K562 (cell line): ENCODE measurements around the gene PPP1R15B. TPM values are rescaled to one million over a fixed set of nuclear protein-coding genes. Genes with fewer than 3 reads are reported as not detected.
A peak's percentile ranks its signal among the peaks of the same experiment; 100 is the strongest.

Source experiments
- AFF4 ChIP-seq: sonication (generic); formaldehyde crosslinking; IDR thresholded peaks from 2 replicates; pipeline ENCODE4 v1.8.0; 2023; ENCODE audit warnings: mild to moderate bottlenecking, missing genetic modification reagents
- CCAR2 ChIP-seq: fragments of 200-400 bp; formaldehyde crosslinking; IDR thresholded peaks from 2 replicates; pipeline ENCODE4 v1.6.1; 2017; ENCODE audit warnings: mild to moderate bottlenecking, low read depth, low read length
- CTBP1 ChIP-seq: fragments of 450-650 bp; IDR thresholded peaks from 2 replicates; pipeline ENCODE4 v1.6.1; 2016; ENCODE audit warnings: borderline replicate concordance
- CXXC5 ChIP-seq: fragments of 250-450 bp; sonication (Bioruptor Pico); IDR thresholded peaks from 2 replicates; pipeline ENCODE4 v1.8.0; 2022; ENCODE audit warnings: inconsistent platforms, mild to moderate bottlenecking, moderate library complexity
- HNRNPUL1 ChIP-seq: fragments of 200-400 bp; formaldehyde crosslinking; IDR thresholded peaks from 2 replicates; pipeline ENCODE4 v1.6.1; 2017; ENCODE audit warnings: low read length
- NR1H2 ChIP-seq: sonication (generic); formaldehyde crosslinking; IDR thresholded peaks from 2 replicates; pipeline ENCODE4 v1.4.0; 2020; ENCODE audit warnings: mild to moderate bottlenecking, missing genetic modification reagents
- RBM14 ChIP-seq: fragments of 200-400 bp; formaldehyde crosslinking; IDR thresholded peaks from 2 replicates; pipeline ENCODE4 v1.6.1; 2018; ENCODE audit warnings: low read depth, mild to moderate bottlenecking, low read length, moderate library complexity, borderline replicate concordance; ENCODE audit not compliant: insufficient read depth
- SNIP1 ChIP-seq: fragments of 450-650 bp; IDR thresholded peaks from 2 replicates; pipeline ENCODE4 v1.7.1; 2017; ENCODE audit warnings: low read depth, mild to moderate bottlenecking
- ZNF217 ChIP-seq: sonication (generic); formaldehyde crosslinking; IDR thresholded peaks from 2 replicates; pipeline ENCODE4 v1.8.0; 2022; ENCODE audit warnings: mild to moderate bottlenecking, missing genetic modification reagents
- polyA plus RNA-seq, 8 experiments: library from polyadenylated mRNA; depleted of rRNA in 4 of 8; stranded (reverse) in 5 of 8; unstranded in 3 of 8; fragments of >200 nt; fragmentation: Nextera tagmentation in 2 of 8; fragmentation: Illumina TruSeq in 1 of 8; extraction: Ambion mirVana in 2 of 8; extraction: Trizol in 1 of 8; gene quantifications; 2 replicates each; pipeline versions ENCODE4 v1.2.1 to v1.2.3, GENCODE V29; 2011 to 2014; ENCODE audit warnings: inconsistent platforms in 1 of 8, missing spikeins in 1 of 8
- total RNA-seq, 7 experiments: library from RNA; depleted of rRNA in 6 of 7; stranded (reverse); fragments of >200 nt in 6 of 7; fragmentation: Illumina TruSeq in 2 of 7; extraction: Trizol in 2 of 7; gene quantifications; 2 replicates each; pipeline versions ENCODE4 v1.2.1 to v1.2.3, GENCODE V29; 2011 to 2021; ENCODE audit warnings: low replicate concordance in 1 of 7
- TF ChIP-seq, protein P1 (sequence below), 3 experiments: fragments of 200-800 bp in 1 of 3; sonication (Bioruptor generic) in 1 of 3; sonication (generic) in 1 of 3; formaldehyde crosslinking in 1 of 3; IDR thresholded peaks; 2 replicates each; pipeline versions ENCODE4 v1.6.1 to v1.8.0; 2016 to 2022; ENCODE audit warnings: mild to moderate bottlenecking in 2 of 3, missing compliant biosample characterization in 2 of 3, missing genetic modification characterization in 2 of 3, missing genetic modification reagents in 1 of 3
- TF ChIP-seq, protein P2 (sequence below): fragments of 450-650 bp; formaldehyde crosslinking; IDR thresholded peaks from 2 replicates; pipeline ENCODE4 v1.4.0; 2020; ENCODE audit warnings: mild to moderate bottlenecking, moderate library complexity

Gene PPP1R15B
- total and polyA plus RNA-seq, 9 of the 15 experiments (the other 6 are each of a cell fraction or from before 2014, with no cell fraction given): 17.0 to 48.1 (median 30.8) TPM

GRCh38 chr1:204362984-204363334 is 48.7 kb downstream of the PPP1R15B start (continued):
- no peak for TF ChIP-seq CCAR2
- TF ChIP-seq, protein P1, sequence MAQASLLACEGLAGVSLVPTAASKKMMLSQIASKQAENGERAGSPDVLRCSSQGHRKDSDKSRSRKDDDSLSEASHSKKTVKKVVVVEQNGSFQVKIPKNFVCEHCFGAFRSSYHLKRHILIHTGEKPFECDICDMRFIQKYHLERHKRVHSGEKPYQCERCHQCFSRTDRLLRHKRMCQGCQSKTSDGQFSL (CRISPR knock-in tag; IDR thresholded peaks at IDR 0.05): peak; percentile 17; the same call in 1 of the 2 replicates
- TF ChIP-seq, protein P1 (tag; IDR thresholded peaks at IDR 0.05): no peak
- no peak for TF ChIP-seq RBM14
- TF ChIP-seq ZNF217 (CRISPR knock-in tag): no peak
- TF ChIP-seq HNRNPUL1: no peak
- TF ChIP-seq CXXC5 (CRISPR knock-in tag): no peak
- TF ChIP-seq, protein P2, sequence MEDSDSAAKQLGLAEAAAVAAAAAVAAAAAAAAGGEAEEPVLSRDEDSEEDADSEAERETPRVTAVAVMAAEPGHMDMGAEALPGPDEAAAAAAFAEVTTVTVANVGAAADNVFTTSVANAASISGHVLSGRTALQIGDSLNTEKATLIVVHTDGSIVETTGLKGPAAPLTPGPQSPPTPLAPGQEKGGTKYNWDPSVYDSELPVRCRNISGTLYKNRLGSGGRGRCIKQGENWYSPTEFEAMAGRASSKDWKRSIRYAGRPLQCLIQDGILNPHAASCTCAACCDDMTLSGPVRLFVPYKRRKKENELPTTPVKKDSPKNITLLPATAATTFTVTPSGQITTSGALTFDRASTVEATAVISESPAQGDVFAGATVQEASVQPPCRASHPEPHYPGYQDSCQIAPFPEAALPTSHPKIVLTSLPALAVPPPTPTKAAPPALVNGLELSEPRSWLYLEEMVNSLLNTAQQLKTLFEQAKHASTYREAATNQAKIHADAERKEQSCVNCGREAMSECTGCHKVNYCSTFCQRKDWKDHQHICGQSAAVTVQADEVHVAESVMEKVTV (CRISPR knock-in tag): no peak
- TF ChIP-seq AFF4: no peak
- TF ChIP-seq NR1H2 (CRISPR knock-in tag): 0 out of 2 replicates have a peak, but pooled peaks have one; percentile 19
- TF ChIP-seq CTBP1: no peak
- TF ChIP-seq SNIP1: no peak
- TF ChIP-seq, all 486 proteins: peak for 6
